Fibroblast of peridontal ligament (primary cell): ENCODE measurements around the gene DAPK1.
"Not testable (repeated sequence)": the region's sequence is repeated elsewhere in the genome, so short reads cannot be mapped to it uniquely, and the experiment has no call there.

Experiments
- DNase-seq: peaks from one replicate; pipeline ENCODE4 v3.0.0-alpha.2; 2010; ENCODE audit errors: extremely low read depth

Gene DAPK1

GRCh38 chr9:87740209-87740608, 242.5 kb downstream of the DAPK1 start:
- DNase-seq = no peak

- DNase-seq = no peak
These were observed 243.7 kb downstream of the DAPK1 start for GRCh38 chr9:87741326-87741725.

- no peak for DNase-seq
These were observed 244.2 kb downstream of the DAPK1 start for GRCh38 chr9:87741891-87742290.

- DNase-seq = no peak
These were observed 245.3 kb downstream of the DAPK1 start for GRCh38 chr9:87742813-87743428.

- DNase-seq = not testable (repeated sequence)
These were observed 246.6 kb downstream of the DAPK1 start for GRCh38 chr9:87744247-87744646.

- DNase-seq = no peak
These were observed 248.5 kb downstream of the DAPK1 start for GRCh38 chr9:87746186-87746585.

- no peak for DNase-seq
These were observed 251.2 kb downstream of the DAPK1 start for GRCh38 chr9:87748881-87749280.

- no peak for DNase-seq
These were observed 251.8 kb downstream of the DAPK1 start for GRCh38 chr9:87749335-87750035.

GRCh38 chr9:87750726-87751125, 253.1 kb downstream of the DAPK1 start:
- no peak for DNase-seq

- DNase-seq = no peak
These were observed 253.8 kb downstream of the DAPK1 start for GRCh38 chr9:87751423-87751822.

GRCh38 chr9:87751868-87752267, 254.2 kb downstream of the DAPK1 start:
- no peak for DNase-seq

- DNase-seq = no peak
These were observed 255.6 kb downstream of the DAPK1 start for GRCh38 chr9:87753313-87753712.
